Measurements from ENCODE around the gene MYOZ1.

Gene MYOZ1

DNA sequence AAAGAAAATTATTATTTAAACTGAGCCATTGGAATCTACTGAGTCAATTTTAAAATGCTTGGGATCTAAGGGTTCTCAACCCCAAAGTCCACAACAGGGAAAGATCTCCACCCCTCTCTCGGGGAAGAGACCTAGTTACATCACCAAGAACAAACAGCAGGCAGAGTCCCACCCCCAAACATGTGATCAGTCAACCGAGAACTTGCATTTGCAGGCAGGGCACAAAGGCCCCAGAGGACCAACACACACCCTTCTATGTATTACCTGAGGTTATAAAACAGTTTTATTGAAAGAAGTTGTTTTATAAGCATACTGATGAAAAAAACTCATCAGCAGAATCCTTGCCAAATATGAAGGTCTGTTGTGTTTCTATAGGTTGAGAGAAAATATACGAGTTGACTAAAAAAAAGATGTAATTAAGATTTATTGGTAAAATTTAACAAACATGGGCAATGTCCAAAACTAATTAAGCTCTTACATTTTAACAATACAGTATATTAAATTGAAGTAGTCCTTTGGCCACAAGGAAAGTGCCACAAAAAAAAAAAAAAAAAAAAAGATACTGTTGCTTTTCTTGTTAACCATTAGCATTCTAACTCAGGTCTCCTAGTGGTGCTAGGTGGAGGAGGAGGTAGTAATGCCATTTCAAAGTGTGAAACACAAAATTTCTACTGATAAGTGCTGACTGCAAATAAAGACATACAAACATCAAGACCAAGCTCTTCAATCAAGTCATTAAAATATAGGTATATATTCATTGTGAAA is 49.2 kb downstream of the MYOZ1 start:
- peak in 1 of 2 donors; percentile 1 for DNase-seq

DNA sequence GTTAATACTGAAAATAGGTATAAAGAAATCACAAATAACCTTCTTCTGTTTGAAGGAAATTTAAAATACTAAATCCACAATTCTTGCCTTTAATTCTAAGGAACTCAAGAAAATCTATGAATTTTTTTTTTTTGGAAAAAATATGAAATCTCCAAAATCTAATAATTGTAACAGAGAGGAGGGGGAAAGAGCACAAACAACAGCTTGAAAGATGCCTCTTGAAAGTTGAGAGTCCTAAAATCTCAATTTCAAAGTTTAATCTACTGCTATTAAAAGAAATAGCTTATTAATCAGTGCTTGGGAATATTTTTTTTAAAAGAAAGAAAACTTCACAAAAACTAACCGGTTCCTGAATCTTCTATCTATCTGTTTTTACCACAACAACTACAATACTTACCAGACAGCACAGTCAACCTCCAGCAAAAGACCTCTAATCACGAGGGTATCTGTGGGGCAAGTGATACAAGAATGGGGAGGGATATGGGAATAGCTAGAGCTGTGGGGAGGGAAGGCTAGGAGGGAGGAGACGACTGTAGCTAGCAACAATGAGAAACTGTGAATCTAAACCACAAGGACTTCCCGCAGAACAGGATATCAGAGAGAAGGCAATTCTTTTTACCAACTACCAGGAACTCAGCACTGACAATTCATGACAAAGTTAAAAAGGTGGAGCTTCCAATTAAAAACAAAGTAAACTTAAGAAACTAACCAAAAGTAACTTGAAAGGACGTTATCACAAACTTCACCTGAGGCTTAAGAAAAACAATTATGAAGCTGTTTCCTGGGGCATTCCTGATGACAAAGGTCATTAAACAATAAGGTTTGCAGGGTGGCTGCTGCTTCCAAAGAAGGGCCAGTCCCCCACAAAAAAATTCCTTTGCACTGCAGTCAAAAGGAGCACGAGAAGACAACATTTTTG is 50.1 kb downstream of the MYOZ1 start, which contains the start of gene USP54:
USP54 (minus strand) TSS at position 462 of the 919 bp plus-strand sequence. CDS start 15,684 bp downstream, outside the sequence.
- DNase-seq: no peak

DNA sequence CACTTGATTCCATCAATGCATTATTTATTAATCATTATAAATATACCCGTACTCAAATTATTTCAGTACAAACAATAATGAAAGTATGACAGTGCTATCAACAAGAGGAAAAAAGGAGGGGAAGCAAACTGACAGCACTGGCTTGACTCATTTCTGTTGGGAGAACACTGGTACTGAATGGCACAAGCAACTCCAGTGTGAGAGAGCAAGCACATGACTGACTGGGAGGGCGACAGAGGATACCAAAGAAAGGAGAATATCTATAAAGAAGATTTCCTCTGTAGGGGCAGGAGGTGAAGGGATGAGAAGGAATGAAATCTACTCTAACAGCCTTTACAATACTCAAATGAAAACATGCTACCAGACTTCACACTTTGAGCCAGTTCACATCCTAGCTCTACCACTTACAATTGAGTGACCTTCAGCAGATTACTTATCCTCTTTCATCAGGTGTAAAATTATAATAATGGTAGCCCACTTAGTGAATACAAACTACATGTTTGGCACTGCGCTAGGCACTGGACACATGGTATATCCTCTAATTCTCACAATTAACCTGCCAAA is 51.6 kb downstream of the MYOZ1 start:
- DNase-seq: no peak

DNA sequence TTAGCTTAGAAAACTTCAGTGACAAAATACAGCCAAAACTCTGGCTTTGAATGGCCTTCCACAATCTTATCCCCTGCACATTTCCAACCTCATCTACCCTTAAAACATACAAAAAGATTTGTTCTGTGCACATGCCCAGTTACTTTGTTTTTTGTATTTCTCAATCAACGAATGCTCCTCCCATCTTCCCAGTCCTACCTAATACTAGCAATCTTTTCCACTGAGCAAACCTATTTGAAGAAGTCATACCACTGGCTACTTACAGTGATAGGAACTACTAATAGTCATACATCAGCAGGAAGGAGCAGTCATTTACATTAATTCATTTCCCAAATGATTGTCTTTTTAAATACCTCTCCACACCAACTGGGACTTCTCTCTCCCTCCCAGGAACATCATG is 52.6 kb downstream of the MYOZ1 start:
- no peak for DNase-seq

DNA sequence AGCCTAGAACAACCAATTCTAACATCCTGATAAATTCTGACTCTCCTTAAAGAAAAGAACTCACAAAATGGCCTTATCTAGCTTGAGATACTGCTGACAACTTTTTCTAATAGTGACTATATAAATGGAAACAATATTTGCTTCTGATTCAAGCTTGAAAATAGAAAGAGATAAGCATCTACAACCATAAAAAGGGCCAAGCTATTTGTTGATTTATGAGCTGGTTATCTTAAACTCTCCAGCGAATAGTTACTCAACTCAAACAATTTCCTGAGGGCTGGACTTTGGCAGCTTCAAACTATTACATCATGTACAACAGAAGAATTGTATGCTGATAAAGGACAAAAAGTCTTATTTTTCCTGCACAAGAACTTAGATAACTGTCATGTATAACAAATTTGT is 54.7 kb downstream of the MYOZ1 start:
- no peak for DNase-seq

DNA sequence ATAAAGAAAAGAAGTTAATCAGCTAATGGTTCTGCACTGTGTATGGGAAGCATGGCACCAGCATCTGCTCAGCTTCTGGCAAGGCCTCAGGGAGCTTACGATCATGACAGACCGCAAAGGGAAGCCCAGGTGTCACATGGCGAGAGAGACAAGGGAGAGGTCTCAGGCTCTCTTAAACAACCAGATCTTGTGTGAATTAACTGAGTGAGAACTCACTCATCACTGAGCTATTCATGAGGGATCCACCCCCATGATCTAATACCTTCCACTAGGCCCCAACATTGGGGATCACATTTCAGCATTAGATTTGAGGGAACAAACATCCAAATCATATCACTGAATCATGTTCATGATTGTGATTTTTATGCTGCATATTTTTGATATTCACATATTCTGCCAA is 55.9 kb downstream of the MYOZ1 start:
- no peak for DNase-seq

DNA sequence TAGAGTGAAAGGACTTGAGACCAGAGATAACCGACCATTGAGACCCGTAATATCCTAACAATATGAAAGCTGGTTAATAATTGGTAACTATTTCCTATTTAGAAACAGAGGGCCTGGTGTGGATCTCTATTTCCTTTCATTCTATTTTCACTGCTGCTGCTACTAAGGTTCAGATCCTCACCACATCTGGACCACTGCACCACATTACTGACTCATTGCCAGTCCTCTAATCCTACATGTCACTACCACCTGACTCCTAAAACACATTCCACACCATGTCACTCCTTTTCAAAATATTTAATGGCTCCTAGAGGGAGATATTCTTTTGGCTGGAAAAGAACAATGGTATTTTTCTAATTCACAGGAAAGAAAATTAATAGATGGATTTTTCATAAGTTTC is 56.5 kb downstream of the MYOZ1 start:
- DNase-seq: no peak

DNA sequence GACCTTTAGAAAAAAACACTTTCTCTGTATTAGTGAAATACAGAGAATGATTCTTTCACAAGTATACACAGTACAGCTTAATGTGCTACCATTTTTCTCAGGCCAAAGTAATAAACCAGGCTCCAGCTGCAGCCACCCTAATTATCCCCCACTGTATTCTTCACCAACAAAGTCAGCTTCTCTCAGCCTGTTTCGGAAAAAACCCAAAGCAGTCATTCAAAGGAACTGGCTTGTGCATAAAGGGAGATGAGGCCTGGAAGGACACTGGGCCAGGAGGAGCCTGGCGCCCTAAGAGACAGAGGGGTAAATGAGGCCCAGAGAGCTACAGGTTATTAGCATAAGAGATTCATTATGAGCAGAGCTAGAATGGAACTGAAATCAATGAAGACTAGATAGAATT is 59.4 kb downstream of the MYOZ1 start:
- DNase-seq: no peak

Data from stimulated activated CD4-positive, alpha-beta T cell treated with anti-CD3 and anti-CD28 coated beads, Interleukin-2, amount 100 ng/mL, for 24 hours (primary cell).